Stimulated activated CD4-positive, alpha-beta T cell treated with anti-CD3 and anti-CD28 coated beads, Interleukin-4, amount 100 ng/mL, for 1 hour (primary cell): ENCODE data around the gene TTC28.
"Not testable (repeated sequence)": the region's sequence is repeated elsewhere in the genome, so short reads cannot be mapped to it uniquely, and the experiment has no call there.

Experiments used
- DNase-seq: peaks from one replicate; pipeline ENCODE4 v3.0.0-alpha.2; 2020

The TTC28 gene

GRCh38 chr22:28172892-28173670 lies 506.6 kb downstream of the TTC28 start:
- DNase-seq = no peak

GRCh38 chr22:28171712-28172111 lies 507.9 kb downstream of the TTC28 start:
- no peak for DNase-seq

GRCh38 chr22:28171115-28171514 lies 508.5 kb downstream of the TTC28 start:
- DNase-seq = no peak

- not testable (repeated sequence) for DNase-seq
Observed at GRCh38 chr22:28169314-28169713, 510.3 kb downstream of the TTC28 start.

- DNase-seq = no peak
Observed at GRCh38 chr22:28155808-28156207, 523.8 kb downstream of the TTC28 start.

GRCh38 chr22:28154861-28155260 lies 524.8 kb downstream of the TTC28 start:
- DNase-seq = no peak

GRCh38 chr22:28151151-28151816 lies 528.4 kb downstream of the TTC28 start:
- no peak for DNase-seq

GRCh38 chr22:28148816-28149465 lies 530.7 kb downstream of the TTC28 start:
- DNase-seq = no peak

- no peak for DNase-seq
Observed at GRCh38 chr22:28147401-28147800, 532.2 kb downstream of the TTC28 start.

GRCh38 chr22:28146401-28147314 lies 533.0 kb downstream of the TTC28 start:
- DNase-seq = no peak

- no peak for DNase-seq
Observed at GRCh38 chr22:28143961-28144745, 535.5 kb downstream of the TTC28 start.

- no peak for DNase-seq
Observed at GRCh38 chr22:28143241-28143865, 536.3 kb downstream of the TTC28 start.

- no peak for DNase-seq
Observed at GRCh38 chr22:28142361-28142961, 537.2 kb downstream of the TTC28 start.

GRCh38 chr22:28141614-28142013 lies 538.0 kb downstream of the TTC28 start:
- DNase-seq = no peak

- no peak for DNase-seq
Observed at GRCh38 chr22:28139961-28140360, 539.7 kb downstream of the TTC28 start.

- no peak for DNase-seq
Observed at GRCh38 chr22:28139516-28139915, 540.1 kb downstream of the TTC28 start.

- DNase-seq = no peak
Observed at GRCh38 chr22:28137036-28137435, 542.6 kb downstream of the TTC28 start.

GRCh38 chr22:28132466-28132865 lies 547.2 kb downstream of the TTC28 start:
- no peak for DNase-seq

GRCh38 chr22:28129319-28129962 lies 550.2 kb downstream of the TTC28 start:
- DNase-seq = no peak

- DNase-seq = no peak
Observed at GRCh38 chr22:28128827-28129226, 550.8 kb downstream of the TTC28 start.

- no peak for DNase-seq
Observed at GRCh38 chr22:28125799-28126198, 553.8 kb downstream of the TTC28 start.
